HEK293 (cell line): Measurements from ENCODE around the gene SETD4.

Source experiments
- CTCF ChIA-PET: fragments of 350-600 bp; formaldehyde crosslinking; extraction: SDS; loops from one replicate; lab custom pipeline; 2021; ENCODE audit warnings: antibody characterized with exemption; lab: Yijun Ruan, JAX
- POLR2A ChIA-PET: fragments of 300-600 bp; formaldehyde crosslinking; extraction: SDS; loops from one replicate; lab custom pipeline; 2020; ENCODE audit warnings: antibody characterized with exemption, inconsistent platforms; lab: Yijun Ruan, JAX
- H3K27ac ChIP-seq: fragments of 200-500 bp; sonication (Bioruptor generic); 2 replicates; pipeline ENCODE4 v1.5.1; 2014; ENCODE audit warnings: low read depth, low read length, control low read depth, inconsistent platforms; ENCODE audit errors: extremely low read depth
- H3K36me3 ChIP-seq, 2 experiments: fragments of 200-500 bp in 1 of 2; sonication (Bioruptor generic) in 1 of 2; 1 replicate in 1 of 2; 2 replicates in 1 of 2; pipeline ENCODE4 v1.5.1; 2014 to 2017; ENCODE audit warnings: inconsistent platforms in 2 of 2, low read length in 2 of 2; ENCODE audit not compliant: control insufficient read depth in 2 of 2, insufficient read depth in 1 of 2
- H3K4me1 ChIP-seq: fragments of 200-500 bp; sonication (Bioruptor generic); 2 replicates; pipeline ENCODE4 v1.5.1; 2014; ENCODE audit warnings: mild to moderate bottlenecking, low read length, inconsistent platforms; ENCODE audit not compliant: control insufficient read depth, insufficient read depth
- H3K4me3 ChIP-seq: 2 replicates; pipeline ENCODE4 v1.5.1; 2011; ENCODE audit warnings: low read depth, mild to moderate bottlenecking, control low read depth, low read length, moderate library complexity
- H3K9me3 ChIP-seq: fragments of 200-500 bp; sonication (Bioruptor generic); 2 replicates; pipeline ENCODE4 v1.5.1; 2014; ENCODE audit warnings: low read depth, low read length, inconsistent platforms; ENCODE audit not compliant: control insufficient read depth, insufficient read depth
- ATF2 ChIP-seq: fragments of 450-650 bp; formaldehyde crosslinking; IDR thresholded peaks from 2 replicates; pipeline ENCODE4 v1.5.1; 2016; ENCODE audit warnings: missing biosample characterization, missing genetic modification characterization, low read depth
- BCL11A ChIP-seq: fragments of 450-650 bp; formaldehyde crosslinking; IDR thresholded peaks from 2 replicates; pipeline ENCODE4 v1.5.1; 2016; ENCODE audit warnings: low read depth, missing biosample characterization, missing genetic modification characterization
- CTCF ChIP-seq: fragments of 450-650 bp; formaldehyde crosslinking; IDR thresholded peaks from 2 replicates; pipeline ENCODE4 v1.5.1; 2016; ENCODE audit warnings: missing biosample characterization, missing genetic modification characterization
- FEZF1 ChIP-seq: fragments of 450-650 bp; formaldehyde crosslinking; IDR thresholded peaks from 2 replicates; pipeline ENCODE4 v1.5.1; 2016; ENCODE audit warnings: missing biosample characterization, missing genetic modification characterization
- HOXD13 ChIP-seq: sonication (generic); formaldehyde crosslinking; IDR thresholded peaks from 2 replicates; pipeline ENCODE4 v1.8.0; 2022; ENCODE audit warnings: missing genetic modification reagents, borderline replicate concordance
- PRDM6 ChIP-seq: fragments of 450-650 bp; formaldehyde crosslinking; IDR thresholded peaks from 2 replicates; pipeline ENCODE4 v1.5.1; 2017; ENCODE audit warnings: missing biosample characterization, missing genetic modification characterization
- SCRT2 ChIP-seq: fragments of 450-650 bp; formaldehyde crosslinking; IDR thresholded peaks from 2 replicates; pipeline ENCODE4 v1.5.1; 2016; ENCODE audit warnings: missing biosample characterization, missing genetic modification characterization
- SP3 ChIP-seq: fragments of 450-650 bp; formaldehyde crosslinking; IDR thresholded peaks from 2 replicates; pipeline ENCODE4 v1.5.1; 2016; ENCODE audit warnings: missing biosample characterization, missing genetic modification characterization
- WT1 ChIP-seq: fragments of 450-650 bp; formaldehyde crosslinking; IDR thresholded peaks from 2 replicates; pipeline ENCODE4 v1.5.1; 2016; ENCODE audit warnings: missing biosample characterization, missing genetic modification characterization
- YY1 ChIP-seq: fragments of 450-650 bp; formaldehyde crosslinking; IDR thresholded peaks from 2 replicates; pipeline ENCODE4 v1.5.1; 2018; ENCODE audit warnings: missing biosample characterization, missing genetic modification characterization
- ZIC2 ChIP-seq: fragments of 450-650 bp; formaldehyde crosslinking; IDR thresholded peaks from 2 replicates; pipeline ENCODE4 v1.5.1; 2016; ENCODE audit warnings: missing biosample characterization, missing genetic modification characterization
- ZNF350 ChIP-seq: fragments of 450-650 bp; formaldehyde crosslinking; IDR thresholded peaks from 2 replicates; pipeline ENCODE4 v1.5.0; 2017; ENCODE audit warnings: missing biosample characterization, mild to moderate bottlenecking, missing genetic modification characterization
- ZNF37A ChIP-seq: fragments of 450-650 bp; IDR thresholded peaks from 2 replicates; pipeline ENCODE4 v1.5.1; 2018; ENCODE audit warnings: missing biosample characterization, missing genetic modification characterization
- ZNF623 ChIP-seq: fragments of 450-650 bp; formaldehyde crosslinking; IDR thresholded peaks from 2 replicates; pipeline ENCODE4 v1.5.1; 2016; ENCODE audit warnings: missing biosample characterization, missing genetic modification characterization
- ZNF645 ChIP-seq: fragments of 450-650 bp; formaldehyde crosslinking; IDR thresholded peaks from 2 replicates; pipeline ENCODE4; 2016; ENCODE audit warnings: missing biosample characterization, missing genetic modification characterization
- ZNF768 ChIP-seq: fragments of 450-650 bp; formaldehyde crosslinking; IDR thresholded peaks from 2 replicates; pipeline ENCODE4 v1.5.1; 2018; ENCODE audit warnings: missing biosample characterization, mild to moderate bottlenecking, missing genetic modification characterization
- ZXDB ChIP-seq: fragments of 450-650 bp; formaldehyde crosslinking; IDR thresholded peaks from 2 replicates; pipeline ENCODE4 v1.5.1; 2016; ENCODE audit warnings: missing biosample characterization, missing genetic modification characterization
- TF ChIP-seq, protein P1 (sequence below): IDR thresholded peaks from 2 replicates; pipeline ENCODE4 v1.6.1; 2011; ENCODE audit warnings: mild to moderate bottlenecking, low read depth, low read length, borderline replicate concordance
- TF ChIP-seq, protein P2 (sequence below): fragments of 450-650 bp; formaldehyde crosslinking; IDR thresholded peaks from 2 replicates; pipeline ENCODE4 v1.5.1; 2017; ENCODE audit warnings: missing biosample characterization, missing genetic modification characterization

SETD4 gene

DNA sequence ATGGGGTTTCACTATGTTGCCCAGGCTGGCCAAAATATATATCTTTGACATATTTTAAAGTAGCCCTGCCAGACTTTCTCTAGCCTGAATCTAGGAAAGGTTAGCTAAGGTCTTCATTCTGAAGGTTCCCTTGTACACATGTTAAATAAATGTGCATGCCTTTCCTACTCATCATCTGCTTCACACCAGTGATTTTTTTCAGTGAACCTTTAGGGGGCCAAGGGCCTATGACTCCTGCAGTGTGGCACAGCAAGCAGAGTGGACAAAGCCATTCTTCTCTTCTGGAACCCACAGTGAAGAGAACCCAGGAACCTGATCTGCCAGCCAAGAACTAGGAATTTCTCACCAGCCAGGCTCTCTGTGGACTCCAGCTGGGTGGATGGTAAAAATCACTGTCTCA lies 32.4 kb upstream of the SETD4 start:
- CTCF ChIA-PET = interaction anchor here (1.6 kb wide), 1 partner anchor 9 kb away, joined by 3 read pairs; no protein-coding TSS in a partner anchor
- TF ChIP-seq YY1 = no peak
- peak; percentile 37 for TF ChIP-seq ZIC2 (tag by site-specific recombination)
- no peaks in the 10 kb centered on the region for H3K4me1 ChIP-seq
- H3K9me3 ChIP-seq = no peaks in the 10 kb centered on the region
- POLR2A ChIA-PET = interaction anchor here (0.9 kb wide), 1 partner anchor 22 kb away, joined by 3 read pairs; no protein-coding TSS in a partner anchor
- H3K4me3 ChIP-seq = no peak overlapping the region
- no peaks in the 10 kb centered on the region for H3K36me3 ChIP-seq
- no peak overlapping the region for H3K27ac ChIP-seq

- POLR2A ChIA-PET = no interaction called here
- no peak overlapping the region for H3K4me3 ChIP-seq
- H3K36me3 ChIP-seq = no peaks in the 10 kb centered on the region
- no peaks in the 10 kb centered on the region for H3K9me3 ChIP-seq
- CTCF ChIA-PET = interaction anchor here (0.9 kb wide), 1 partner anchor 15 kb away, joined by 3 read pairs; no protein-coding TSS in a partner anchor
- no peaks in the 10 kb centered on the region for H3K4me1 ChIP-seq
- no peak overlapping the region for H3K27ac ChIP-seq
- TF ChIP-seq ZNF350 (tag by site-specific recombination) (no peak), SP3 (no peak), ZNF645 (tag by site-specific recombination) (no peak), ZIC2 (tag by site-specific recombination) (no peak), ZXDB (tag by site-specific recombination) (no peak), WT1 (tag by site-specific recombination) (no peak), PRDM6 (no peak), HOXD13 (CRISPR knock-in tag) (no peak), ZNF37A (tag by site-specific recombination) (no peak), ZNF623 (tag by site-specific recombination) (no peak)
Measured at GRCh38 chr21:36089946-36090345, 29.6 kb upstream of the SETD4 start.

DNA sequence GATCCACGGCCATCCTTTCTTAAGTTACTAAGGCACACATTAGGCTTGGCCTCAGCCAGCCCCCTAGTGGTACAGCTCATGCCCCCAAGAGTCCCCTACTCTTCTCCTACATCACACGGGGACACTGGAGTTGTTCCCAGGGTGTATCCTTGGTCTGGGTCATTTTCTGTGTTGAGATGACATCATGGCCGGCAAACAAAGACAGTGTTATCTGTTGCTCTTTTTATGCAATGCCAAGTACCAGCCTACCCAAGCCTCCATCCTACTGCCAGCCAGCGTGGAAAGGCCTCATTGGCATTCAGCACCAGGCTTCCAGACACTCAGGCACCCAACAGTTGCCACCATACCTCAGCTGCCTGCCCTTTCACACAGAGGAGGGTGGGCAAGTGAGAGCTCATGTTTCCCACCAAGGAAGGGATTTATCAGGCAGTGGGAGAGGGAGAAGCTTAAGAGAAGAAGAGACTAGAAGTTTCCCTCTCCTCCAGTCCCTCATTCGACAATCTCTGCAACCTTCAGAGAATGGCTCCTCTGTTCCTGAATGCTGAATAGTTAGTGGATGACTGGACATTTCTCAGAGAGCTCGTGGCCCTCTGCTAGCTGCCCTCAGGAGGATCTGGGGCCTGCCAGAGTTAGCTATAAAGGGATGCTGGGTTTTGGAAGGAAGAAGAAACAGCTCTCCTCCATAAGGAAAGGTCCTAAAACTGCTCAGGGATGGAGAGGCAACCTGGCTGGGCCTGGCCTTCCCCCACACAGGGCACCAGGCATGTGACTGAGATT lies 27.2 kb upstream of the SETD4 start:
- ChIA-PET POLR2A (interaction anchor here (1.2 kb wide), 1 partner anchor 18 kb away, joined by 3 read pairs; the partner anchor contains the start of gene CBR1), CTCF (interaction anchor here (0.7 to 2.7 kb wide), 9 partner anchors 10 to 869 kb away, joined by 3 to 13 read pairs (median 4); no protein-coding TSS in a partner anchor)
- Histone ChIP-seq H3K36me3 (no peaks in the 10 kb centered on the region), H3K9me3 (no peaks in the 10 kb centered on the region), H3K4me1 (no peaks in the 10 kb centered on the region), H3K4me3 (no peak overlapping the region), H3K27ac (no peak overlapping the region)
- peak; percentile 64 for TF ChIP-seq SCRT2 (tag by site-specific recombination)
- TF ChIP-seq, protein P1, sequence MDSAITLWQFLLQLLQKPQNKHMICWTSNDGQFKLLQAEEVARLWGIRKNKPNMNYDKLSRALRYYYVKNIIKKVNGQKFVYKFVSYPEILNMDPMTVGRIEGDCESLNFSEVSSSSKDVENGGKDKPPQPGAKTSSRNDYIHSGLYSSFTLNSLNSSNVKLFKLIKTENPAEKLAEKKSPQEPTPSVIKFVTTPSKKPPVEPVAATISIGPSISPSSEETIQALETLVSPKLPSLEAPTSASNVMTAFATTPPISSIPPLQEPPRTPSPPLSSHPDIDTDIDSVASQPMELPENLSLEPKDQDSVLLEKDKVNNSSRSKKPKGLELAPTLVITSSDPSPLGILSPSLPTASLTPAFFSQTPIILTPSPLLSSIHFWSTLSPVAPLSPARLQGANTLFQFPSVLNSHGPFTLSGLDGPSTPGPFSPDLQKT = no peak
- TF ChIP-seq CTCF (tag by site-specific recombination) = peak; percentile 29; the same call in 1 of the 2 replicates
- TF ChIP-seq ZNF768 (tag by site-specific recombination) = no peak
- TF ChIP-seq ATF2 (tag by site-specific recombination) = peak; percentile 30; the same call in 1 of the 2 replicates
- no peak for TF ChIP-seq BCL11A
- peak; percentile 37; the same call in 1 of the 2 replicates for TF ChIP-seq FEZF1 (tag by site-specific recombination)
- TF ChIP-seq, protein P2, sequence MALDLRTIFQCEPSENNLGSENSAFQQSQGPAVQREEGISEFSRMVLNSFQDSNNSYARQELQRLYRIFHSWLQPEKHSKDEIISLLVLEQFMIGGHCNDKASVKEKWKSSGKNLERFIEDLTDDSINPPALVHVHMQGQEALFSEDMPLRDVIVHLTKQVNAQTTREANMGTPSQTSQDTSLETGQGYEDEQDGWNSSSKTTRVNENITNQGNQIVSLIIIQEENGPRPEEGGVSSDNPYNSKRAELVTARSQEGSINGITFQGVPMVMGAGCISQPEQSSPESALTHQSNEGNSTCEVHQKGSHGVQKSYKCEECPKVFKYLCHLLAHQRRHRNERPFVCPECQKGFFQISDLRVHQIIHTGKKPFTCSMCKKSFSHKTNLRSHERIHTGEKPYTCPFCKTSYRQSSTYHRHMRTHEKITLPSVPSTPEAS (tag by site-specific recombination) = no peak
